SK-N-SH (cell line): Measurements from ENCODE around the gene SAXO2. TPM values are rescaled to one million over a fixed set of nuclear protein-coding genes. Genes with fewer than 3 reads are reported as not detected.

Experiments
- CTCF ChIA-PET: fragments of 300-600, 350-600 bp; formaldehyde crosslinking; extraction: SDS; loops from one replicate; lab custom pipeline; 2021; lab: Yijun Ruan, JAX
- POLR2A ChIA-PET: fragments of 350-600 bp; sonication (Branson Sonifier 250); formaldehyde crosslinking; extraction: SDS; loops from one replicate; lab custom pipeline; 2020; ENCODE audit warnings: antibody characterized with exemption, inconsistent platforms; lab: Yijun Ruan, JAX
- DNase-seq: peaks from one replicate; pipeline ENCODE4 v3.0.0; 2012
- H2AFZ ChIP-seq: fragments of 200-600 bp; sonication (generic); 2 replicates; pipeline ENCODE4 v1.8.1; 2016; ENCODE audit warnings: antibody characterized with exemption, mild to moderate bottlenecking, low read depth
- H3F3A ChIP-seq: fragments of 200-600 bp; sonication (generic); replicated peaks from 2 replicates; pipeline ENCODE3; 2016; ENCODE audit warnings: antibody characterized with exemption, mild to moderate bottlenecking; ENCODE audit not compliant: insufficient read depth
- H3K27ac ChIP-seq, 2 experiments: fragments of 200-500 bp in 1 of 2; fragments of 200-600 bp in 1 of 2; sonication (Bioruptor generic) in 1 of 2; sonication (generic), shearing (Covaris generic) in 1 of 2; 2 replicates each; pipeline versions ENCODE4 v1.5.1 to v1.6.1; 2014 to 2016; ENCODE audit warnings: low read depth in 2 of 2, inconsistent platforms in 1 of 2, low read length in 1 of 2, mild to moderate bottlenecking in 1 of 2, mixed read lengths in 1 of 2
- H3K27me3 ChIP-seq: fragments of 200-600 bp; sonication (generic), shearing (Covaris generic); 2 replicates; pipeline ENCODE4 v1.6.1; 2016; ENCODE audit warnings: mixed run types; ENCODE audit not compliant: insufficient read depth
- H3K36me3 ChIP-seq, 2 experiments: fragments of 200-500 bp in 1 of 2; fragments of 200-600 bp in 1 of 2; sonication (Bioruptor generic) in 1 of 2; sonication (generic) in 1 of 2; replicated peaks in 1 of 2; 2 replicates each; pipeline versions ENCODE3 to v1.5.1; 2014 to 2016; ENCODE audit warnings: low read length in 1 of 2, mild to moderate bottlenecking in 1 of 2; ENCODE audit not compliant: insufficient read depth in 2 of 2, control insufficient read depth in 1 of 2
- H3K4me1 ChIP-seq, 2 experiments: fragments of 200-500 bp in 1 of 2; fragments of 200-600 bp in 1 of 2; sonication (Bioruptor generic) in 1 of 2; sonication (generic), shearing (Covaris generic) in 1 of 2; 2 replicates each; pipeline versions ENCODE4 v1.5.1 to v1.6.1; 2014 to 2016; ENCODE audit warnings: low read depth in 1 of 2, low read length in 1 of 2, mixed run types in 1 of 2; ENCODE audit not compliant: insufficient read depth in 2 of 2, control insufficient read depth in 1 of 2
- H3K4me2 ChIP-seq: fragments of 200-600 bp; sonication (generic), shearing (Covaris generic); 2 replicates; pipeline ENCODE4 v1.6.1; 2017; ENCODE audit warnings: mixed run types
- H3K4me3 ChIP-seq, 2 experiments: fragments of 200-500 bp in 1 of 2; fragments of 200-600 bp in 1 of 2; sonication (Bioruptor generic) in 1 of 2; sonication (generic), shearing (Covaris generic) in 1 of 2; 2 replicates each; pipeline versions ENCODE4 v1.5.1 to v1.8.1; 2014 to 2016; ENCODE audit warnings: low read depth in 2 of 2, inconsistent platforms in 1 of 2, low read length in 1 of 2, mild to moderate bottlenecking in 1 of 2, mixed read lengths in 1 of 2, moderate library complexity in 1 of 2
- H3K79me2 ChIP-seq: fragments of 200-600 bp; sonication (generic); 2 replicates; pipeline ENCODE4 v1.8.1; 2017; ENCODE audit warnings: mild to moderate bottlenecking; ENCODE audit not compliant: insufficient read depth
- H3K9ac ChIP-seq: fragments of 200-600 bp; sonication (generic); 2 replicates; pipeline ENCODE4 v1.6.1; 2017; ENCODE audit warnings: mixed run types
- H3K9me2 ChIP-seq: fragments of 200-600 bp; sonication (generic); 2 replicates; pipeline ENCODE4 v1.6.1; 2017; ENCODE audit warnings: mixed run types
- H3K9me3 ChIP-seq: fragments of 200-600 bp; sonication (generic); 2 replicates; pipeline ENCODE4 v1.6.1; 2017; ENCODE audit warnings: mixed run types, mild to moderate bottlenecking, moderate library complexity
- H4K20me1 ChIP-seq: fragments of 200-600 bp; sonication (generic); 2 replicates; pipeline ENCODE4 v1.6.1; 2017; ENCODE audit warnings: mild to moderate bottlenecking, mixed run types; ENCODE audit not compliant: insufficient read depth
- CHD2 ChIP-seq: fragments of 150-350 bp; IDR thresholded peaks from 2 replicates; pipeline ENCODE4 v1.6.1; 2018; ENCODE audit warnings: low read length; ENCODE audit not compliant: partially characterized antibody
- FOXM1 ChIP-seq: IDR thresholded peaks from 2 replicates; pipeline ENCODE4 v1.4.0; 2012; ENCODE audit warnings: low read depth, mild to moderate bottlenecking
- JUND ChIP-seq: IDR thresholded peaks from 2 replicates; pipeline ENCODE4 v1.4.0; 2012
- MXI1 ChIP-seq: IDR thresholded peaks from 2 replicates; pipeline ENCODE4 v1.6.1; 2012; ENCODE audit warnings: mild to moderate bottlenecking, low read depth, low read length, improper control_type of control experiment
- NFIC ChIP-seq: IDR thresholded peaks from 2 replicates; pipeline ENCODE4 v1.4.0; 2012; ENCODE audit warnings: borderline replicate concordance
- NRF1 ChIP-seq: IDR thresholded peaks from 2 replicates; pipeline ENCODE4 v1.6.1; 2012; ENCODE audit warnings: low read depth, mild to moderate bottlenecking, low read length
- POLR2AphosphoS5 ChIP-seq: IDR thresholded peaks from 2 replicates; pipeline ENCODE4 v1.6.1; 2012; ENCODE audit warnings: low read depth, low read length
- RAD21 ChIP-seq: IDR thresholded peaks from 2 replicates; pipeline ENCODE4 v1.6.1; 2012; ENCODE audit warnings: mild to moderate bottlenecking, low read length
- RFX5 ChIP-seq: IDR thresholded peaks from 2 replicates; pipeline ENCODE4 v1.6.1; 2012; ENCODE audit warnings: mild to moderate bottlenecking, improper control_type of control experiment, low read length
- SMC3 ChIP-seq: IDR thresholded peaks from 2 replicates; pipeline ENCODE4 v1.6.1; 2012; ENCODE audit warnings: low read depth, low read length, improper control_type of control experiment
- TCF12 ChIP-seq: IDR thresholded peaks from 2 replicates; pipeline ENCODE4 v1.4.0; 2012
- YY1 ChIP-seq: IDR thresholded peaks from 2 replicates; pipeline ENCODE4 v1.4.0; 2012; ENCODE audit warnings: low read depth, mild to moderate bottlenecking
- WGBS: methylation state at CpG from one replicate; pipeline ENCODE4 v1.1.6; 2017; ENCODE audit warnings: low lambda C conversion rate; 5-methylcytosine and 5-hydroxymethylcytosine counted together
- polyA plus RNA-seq, 3 experiments: library from polyadenylated mRNA; depleted of rRNA; stranded (reverse); fragments of >200 nt; gene quantifications; 2 replicates each; pipeline ENCODE4 v1.2.3, GENCODE V29; 2012
- TF ChIP-seq, protein P1 (sequence below): IDR thresholded peaks from 2 replicates; pipeline ENCODE4 v1.4.0; 2012; ENCODE audit warnings: low read depth, borderline replicate concordance

SAXO2 gene
- polyA plus RNA-seq, 1 of the 3 experiments (the other 2 are of a cell fraction): 2.8 TPM

- Histone ChIP-seq H3K27me3 (no peaks in the 10 kb centered on the region; the same call in 1 of the 2 replicates), H3K79me2 (no peaks in the 10 kb centered on the region), H3K36me3 (no peaks in the 10 kb centered on the region), H3K9ac (no peak overlapping the region), H2AFZ (no peak overlapping the region), H3K4me3 (no peak overlapping the region), H4K20me1 (no peaks in the 10 kb centered on the region), H3K9me3 (no peaks in the 10 kb centered on the region), H3K4me2 (no peak overlapping the region), H3K9me2 (no peaks in the 10 kb centered on the region), H3F3A (no peaks in the 10 kb centered on the region), H3K27ac (no peak overlapping the region), H3K4me1 (peaks cover 0 to 10% of the 10 kb centered on the region in 2 experiments; a peak in 1 of 4 replicates)
- WGBS: 75% methylated on average over 11 of the region's 16 CpGs
- ChIA-PET CTCF (no interaction called here), POLR2A (no interaction called here)
- TF ChIP-seq POLR2AphosphoS5 (no peak), NFIC (no peak), FOXM1 (no peak), JUND (no peak), NRF1 (no peak), TCF12 (no peak), MXI1 (no peak), SMC3 (no peak), RAD21 (no peak), YY1 (no peak), RFX5 (no peak)
- TF ChIP-seq, protein P1, sequence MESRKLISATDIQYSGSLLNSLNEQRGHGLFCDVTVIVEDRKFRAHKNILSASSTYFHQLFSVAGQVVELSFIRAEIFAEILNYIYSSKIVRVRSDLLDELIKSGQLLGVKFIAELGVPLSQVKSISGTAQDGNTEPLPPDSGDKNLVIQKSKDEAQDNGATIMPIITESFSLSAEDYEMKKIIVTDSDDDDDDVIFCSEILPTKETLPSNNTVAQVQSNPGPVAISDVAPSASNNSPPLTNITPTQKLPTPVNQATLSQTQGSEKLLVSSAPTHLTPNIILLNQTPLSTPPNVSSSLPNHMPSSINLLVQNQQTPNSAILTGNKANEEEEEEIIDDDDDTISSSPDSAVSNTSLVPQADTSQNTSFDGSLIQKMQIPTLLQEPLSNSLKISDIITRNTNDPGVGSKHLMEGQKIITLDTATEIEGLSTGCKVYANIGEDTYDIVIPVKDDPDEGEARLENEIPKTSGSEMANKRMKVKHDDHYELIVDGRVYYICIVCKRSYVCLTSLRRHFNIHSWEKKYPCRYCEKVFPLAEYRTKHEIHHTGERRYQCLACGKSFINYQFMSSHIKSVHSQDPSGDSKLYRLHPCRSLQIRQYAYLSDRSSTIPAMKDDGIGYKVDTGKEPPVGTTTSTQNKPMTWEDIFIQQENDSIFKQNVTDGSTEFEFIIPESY: no peak
- DNase-seq: no peak
Observed at GRCh38 chr15:82306791-82307713, 44.4 kb downstream of the SAXO2 start.

- Histone ChIP-seq H3K9ac (no peak overlapping the region), H3K4me2 (no peak overlapping the region), H3K27ac (no peak overlapping the region), H3K79me2 (no peaks in the 10 kb centered on the region), H3K27me3 (no peaks in the 10 kb centered on the region; the same call in 1 of the 2 replicates), H3K4me1 (peaks cover 0 to 10% of the 10 kb centered on the region in 2 experiments; a peak in 1 of 4 replicates), H3K9me2 (no peaks in the 10 kb centered on the region), H3K36me3 (no peaks in the 10 kb centered on the region), H3K9me3 (no peaks in the 10 kb centered on the region), H4K20me1 (no peaks in the 10 kb centered on the region), H2AFZ (no peak overlapping the region), H3K4me3 (no peak overlapping the region), H3F3A (no peaks in the 10 kb centered on the region)
- CTCF ChIA-PET: no interaction called here
- 85% methylated on average over 8 of the region's 8 CpGs for WGBS
- POLR2A ChIA-PET: no interaction called here
- DNase-seq: no peak
- TF ChIP-seq JUND (no peak), CHD2 (no peak)
- TF ChIP-seq, all 33 proteins: peak for 0
Observed at GRCh38 chr15:82307714-82308081, 45.1 kb downstream of the SAXO2 start.
